ENCODE measurements around the gene ATG4B. TPM values are rescaled to one million over a fixed set of nuclear protein-coding genes. Genes with fewer than 3 reads are reported as not detected.

Gene ATG4B
- total RNA-seq, 4 donors from 2014 or later, result 50.5 to 173 (median 88.0) TPM

GRCh38 chr2:241649404-241649803 is 11.9 kb downstream of the ATG4B start:
- Histone ChIP-seq H3K27me3 (no peaks in the 10 kb centered on the region), H3K4me1 (no peaks in the 10 kb centered on the region), H3K27ac (no peak overlapping the region), H3K9me3 (no peaks in the 10 kb centered on the region), H3K36me3 (peaks cover 33% of the 10 kb centered on the region), H3K4me3 (no peak overlapping the region)
- TF ChIP-seq POLR2A (IDR thresholded peaks at IDR 0.05) (no peak), POLR2AphosphoS5 (IDR thresholded peaks at IDR 0.05) (no peak), CTCF (IDR thresholded peaks at IDR 0.05) (no peak), EP300 (IDR thresholded peaks at IDR 0.05) (no peak)
- no peak for DNase-seq (ENCODE audit: low spot score in 2 of 2)
- 81% methylated on average over 4 of the region's 4 CpGs for WGBS

DNA sequence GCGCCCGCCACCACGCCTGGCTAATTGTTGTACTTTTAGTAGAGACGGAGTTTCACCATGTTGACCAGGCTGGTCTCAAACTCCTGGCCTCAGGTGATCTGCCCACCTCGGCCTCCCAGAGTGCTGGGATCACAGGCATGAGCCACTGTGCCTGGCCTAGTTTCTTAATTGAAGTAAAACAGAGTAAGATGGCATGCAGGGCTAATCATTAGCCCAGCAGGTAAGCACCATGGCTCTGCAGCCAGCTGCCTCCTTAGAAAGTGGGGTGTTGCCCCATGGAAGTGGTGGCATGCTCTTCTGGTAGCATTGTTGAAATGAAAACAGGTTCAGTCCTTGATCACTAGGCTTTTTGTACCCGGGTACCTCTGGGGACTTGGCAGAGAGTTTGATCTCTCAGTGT is 12.4 kb downstream of the ATG4B start:
- TF ChIP-seq CTCF (IDR thresholded peaks at IDR 0.05), result no peak
- TF ChIP-seq POLR2A (IDR thresholded peaks at IDR 0.05), result no peak
- TF ChIP-seq EP300 (IDR thresholded peaks at IDR 0.05), result no peak
- TF ChIP-seq POLR2AphosphoS5 (IDR thresholded peaks at IDR 0.05), result no peak
- peaks cover 38% of the 10 kb centered on the region for H3K36me3 ChIP-seq

DNA sequence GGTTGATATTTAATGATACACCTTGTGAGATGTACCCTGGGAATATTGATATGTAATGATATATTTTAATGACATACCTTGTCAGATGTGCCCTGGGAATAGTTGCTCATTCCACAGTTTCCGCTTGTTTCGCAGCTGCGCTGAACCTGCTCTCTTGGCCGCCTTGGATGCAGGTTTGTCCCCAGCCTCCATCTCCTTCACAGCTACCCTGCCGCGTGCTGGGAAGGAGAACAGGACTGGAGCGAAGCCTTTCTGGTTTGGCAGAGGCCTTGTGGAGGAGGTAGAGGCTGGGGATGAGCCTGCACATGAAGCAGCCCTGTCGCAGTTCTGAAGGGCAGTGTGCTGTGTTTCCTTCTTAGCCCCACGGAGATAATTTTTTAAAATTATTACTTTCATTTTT is 14.6 kb downstream of the ATG4B start:
- Histone ChIP-seq H3K36me3 (peaks cover 60% of the 10 kb centered on the region), H3K9me3 (no peaks in the 10 kb centered on the region), H3K4me3 (no peak overlapping the region)

More for the DNA sequence above, 12.4 kb downstream of the ATG4B start:
- Histone ChIP-seq H3K4me1 (no peaks in the 10 kb centered on the region), H3K4me3 (no peak overlapping the region), H3K9me3 (no peaks in the 10 kb centered on the region), H3K27me3 (no peaks in the 10 kb centered on the region), H3K27ac (no peak overlapping the region)
- WGBS, result 95% methylated on average over 5 of the region's 6 CpGs
- no peak for DNase-seq (ENCODE audit: low spot score in 2 of 2)

GRCh38 chr2:241652722-241653121 is 15.2 kb downstream of the ATG4B start:
- no peak overlapping the region for H3K27ac ChIP-seq
- H3K4me3 ChIP-seq, result no peak overlapping the region
- H3K4me1 ChIP-seq, result no peaks in the 10 kb centered on the region
- H3K9me3 ChIP-seq, result no peaks in the 10 kb centered on the region
- no peak for DNase-seq (ENCODE audit: low spot score in 2 of 2)
- 83% methylated on average over 2 of the region's 9 CpGs for WGBS
- H3K36me3 ChIP-seq, result peaks cover 65% of the 10 kb centered on the region
- TF ChIP-seq CTCF (IDR thresholded peaks at IDR 0.05) (no peak), EP300 (IDR thresholded peaks at IDR 0.05) (no peak), POLR2A (IDR thresholded peaks at IDR 0.05) (no peak), POLR2AphosphoS5 (IDR thresholded peaks at IDR 0.05) (no peak)
- H3K27me3 ChIP-seq, result no peaks in the 10 kb centered on the region

More for the DNA sequence above, 14.6 kb downstream of the ATG4B start:
- H3K4me1 ChIP-seq, result no peaks in the 10 kb centered on the region
- H3K27ac ChIP-seq, result no peak overlapping the region
- 97% methylated on average over 5 of the region's 9 CpGs for WGBS
- H3K27me3 ChIP-seq, result no peaks in the 10 kb centered on the region
- TF ChIP-seq POLR2A (IDR thresholded peaks at IDR 0.05) (no peak), CTCF (IDR thresholded peaks at IDR 0.05) (no peak), POLR2AphosphoS5 (IDR thresholded peaks at IDR 0.05) (no peak), EP300 (IDR thresholded peaks at IDR 0.05) (no peak)
- DNase-seq (ENCODE audit: low spot score in 2 of 2), result no peak

- no peak for DNase-seq (ENCODE audit: low spot score in 2 of 2)
- no peak overlapping the region for H3K4me3 ChIP-seq
- no peak overlapping the region for H3K27ac ChIP-seq
- 96% methylated on average over 12 of the region's 13 CpGs for WGBS
- H3K9me3 ChIP-seq, result no peaks in the 10 kb centered on the region
- TF ChIP-seq CTCF (IDR thresholded peaks at IDR 0.05), result no peak
- TF ChIP-seq EP300 (IDR thresholded peaks at IDR 0.05), result no peak
- TF ChIP-seq POLR2AphosphoS5 (IDR thresholded peaks at IDR 0.05), result no peak
- TF ChIP-seq POLR2A (IDR thresholded peaks at IDR 0.05), result no peak
- H3K4me1 ChIP-seq, result no peaks in the 10 kb centered on the region
- peaks cover 71% of the 10 kb centered on the region for H3K36me3 ChIP-seq
- no peaks in the 10 kb centered on the region for H3K27me3 ChIP-seq
Observed at GRCh38 chr2:241653210-241653750, 15.8 kb downstream of the ATG4B start.

All from suprapubic skin (tissue), 4 donors.